ENCODE results near the gene MTHFR. TPM values are rescaled to one million over a fixed set of nuclear protein-coding genes. Genes with fewer than 3 reads are reported as not detected.

MTHFR gene
- total RNA-seq, 2 donors from 2014 or later: 22.3 to 30.0 TPM

DNA sequence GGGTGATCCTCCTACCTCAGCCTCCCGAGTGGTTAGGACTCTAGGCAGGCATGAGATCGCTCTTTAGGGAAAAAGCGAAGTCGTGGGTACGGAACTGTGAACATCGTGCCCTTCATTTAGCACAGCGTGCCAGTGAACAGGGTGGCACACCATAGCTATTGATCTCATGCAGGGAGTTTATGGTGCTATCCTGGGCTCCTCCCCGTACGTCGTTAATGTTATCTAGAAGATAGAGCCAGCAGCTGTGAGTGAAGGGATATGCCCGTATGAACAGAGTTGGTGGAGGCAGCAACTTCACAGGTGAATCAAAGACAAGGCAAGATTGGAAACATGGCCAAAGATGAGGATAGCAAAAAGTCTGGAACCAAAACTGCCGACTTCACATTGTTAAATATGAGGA, 11.4 kb upstream of the MTHFR start:
- TF ChIP-seq, protein P1, sequence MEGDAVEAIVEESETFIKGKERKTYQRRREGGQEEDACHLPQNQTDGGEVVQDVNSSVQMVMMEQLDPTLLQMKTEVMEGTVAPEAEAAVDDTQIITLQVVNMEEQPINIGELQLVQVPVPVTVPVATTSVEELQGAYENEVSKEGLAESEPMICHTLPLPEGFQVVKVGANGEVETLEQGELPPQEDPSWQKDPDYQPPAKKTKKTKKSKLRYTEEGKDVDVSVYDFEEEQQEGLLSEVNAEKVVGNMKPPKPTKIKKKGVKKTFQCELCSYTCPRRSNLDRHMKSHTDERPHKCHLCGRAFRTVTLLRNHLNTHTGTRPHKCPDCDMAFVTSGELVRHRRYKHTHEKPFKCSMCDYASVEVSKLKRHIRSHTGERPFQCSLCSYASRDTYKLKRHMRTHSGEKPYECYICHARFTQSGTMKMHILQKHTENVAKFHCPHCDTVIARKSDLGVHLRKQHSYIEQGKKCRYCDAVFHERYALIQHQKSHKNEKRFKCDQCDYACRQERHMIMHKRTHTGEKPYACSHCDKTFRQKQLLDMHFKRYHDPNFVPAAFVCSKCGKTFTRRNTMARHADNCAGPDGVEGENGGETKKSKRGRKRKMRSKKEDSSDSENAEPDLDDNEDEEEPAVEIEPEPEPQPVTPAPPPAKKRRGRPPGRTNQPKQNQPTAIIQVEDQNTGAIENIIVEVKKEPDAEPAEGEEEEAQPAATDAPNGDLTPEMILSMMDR (conservative IDR thresholded peaks at IDR 0.05): no peak
- 94 to 99% methylated on average over 12 of the region's 12 CpGs for WGBS, 2 experiments (ENCODE audit: insufficient coverage in 1 of 2, insufficient read length in 1 of 2)
- H3K9me3 ChIP-seq (ENCODE audit: control insufficient read depth, low read length): no peaks in the 10 kb centered on the region
- Mint-ChIP-seq H3K36me3 (ENCODE audit: low read depth) (peaks cover 67% of the 10 kb centered on the region), H3K4me3 (no peak overlapping the region), H3K4me1 (no peaks in the 10 kb centered on the region), H3K9me3 (no peaks in the 10 kb centered on the region), H3K27ac (no peak overlapping the region), H3K27me3 (ENCODE audit: insufficient read depth) (no peaks in the 10 kb centered on the region)
- no peaks in the 10 kb centered on the region for H3K4me1 ChIP-seq (ENCODE audit: control insufficient read depth, insufficient read depth, low read length)
- no peak for DNase-seq
- no peak overlapping the region for H3K4me3 ChIP-seq (ENCODE audit: low read length)
- no peak overlapping the region for H3K9ac ChIP-seq (ENCODE audit: extremely low read depth, low read length, poor library complexity, severe bottlenecking)
- peaks cover 72% of the 10 kb centered on the region for H3K36me3 ChIP-seq (ENCODE audit: control insufficient read depth, insufficient read depth, low read length)
- H3K27me3 ChIP-seq (ENCODE audit: control insufficient read depth, insufficient read depth, low read length, poor library complexity, severe bottlenecking): no peaks in the 10 kb centered on the region
- no peak overlapping the region for H3K27ac ChIP-seq (ENCODE audit: low read depth, low read length)

GRCh38 chr1:11813021-11813420, 7.3 kb upstream of the MTHFR start:
- TF ChIP-seq, protein P1 (conservative IDR thresholded peaks at IDR 0.05): no peak
- Histone ChIP-seq H3K36me3 (ENCODE audit: control insufficient read depth, insufficient read depth, low read length) (peaks cover 77% of the 10 kb centered on the region), H3K9ac (ENCODE audit: extremely low read depth, low read length, poor library complexity, severe bottlenecking) (no peak overlapping the region), H3K9me3 (ENCODE audit: control insufficient read depth, low read length) (no peaks in the 10 kb centered on the region), H3K27ac (ENCODE audit: low read depth, low read length) (no peak overlapping the region), H3K27me3 (ENCODE audit: control insufficient read depth, insufficient read depth, low read length, poor library complexity, severe bottlenecking) (no peaks in the 10 kb centered on the region), H3K4me3 (ENCODE audit: low read length) (no peak overlapping the region), H3K4me1 (ENCODE audit: control insufficient read depth, insufficient read depth, low read length) (no peaks in the 10 kb centered on the region)
- Mint-ChIP-seq H3K9me3 (no peaks in the 10 kb centered on the region), H3K36me3 (ENCODE audit: low read depth) (peaks cover 67% of the 10 kb centered on the region), H3K4me3 (no peak overlapping the region), H3K27ac (no peak overlapping the region), H3K4me1 (no peaks in the 10 kb centered on the region), H3K27me3 (ENCODE audit: insufficient read depth) (no peaks in the 10 kb centered on the region)
- WGBS, 2 experiments (ENCODE audit: insufficient coverage in 1 of 2, insufficient read length in 1 of 2): 89 to 97% methylated on average over 4 to 5 of the region's 5 CpGs
- no peak for DNase-seq

DNA sequence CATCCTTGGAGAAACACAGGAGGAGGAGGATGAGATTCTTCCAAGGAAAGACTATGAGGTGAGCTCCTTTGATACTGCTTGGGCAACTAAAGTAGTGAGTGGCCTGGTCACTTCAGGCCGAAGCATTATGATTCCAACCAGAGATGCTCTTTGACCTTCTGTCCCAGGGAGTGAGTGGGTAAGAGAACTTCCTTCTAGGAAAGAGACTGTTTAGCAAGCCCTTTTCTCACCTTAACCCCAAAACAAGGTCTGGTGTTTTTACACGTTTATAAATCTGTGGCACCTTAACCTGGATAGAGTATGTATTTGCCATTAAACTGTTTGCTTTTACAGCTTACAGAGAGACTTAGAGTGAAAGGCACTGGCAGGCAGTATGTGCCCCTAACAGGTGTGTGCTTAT, 1.4 kb upstream of the MTHFR start:
- Mint-ChIP-seq H3K9me3 (no peaks in the 10 kb centered on the region), H3K36me3 (ENCODE audit: low read depth) (peaks cover 32% of the 10 kb centered on the region), H3K4me1 (peaks cover 35% of the 10 kb centered on the region), H3K27ac (no peak overlapping the region), H3K4me3 (peak overlapping the region; percentile 97), H3K27me3 (ENCODE audit: insufficient read depth) (no peaks in the 10 kb centered on the region)
- DNase-seq: no peak
- Histone ChIP-seq H3K4me3 (ENCODE audit: low read length) (peak overlapping the region; percentile 98), H3K4me1 (ENCODE audit: control insufficient read depth, insufficient read depth, low read length) (peaks cover 18% of the 10 kb centered on the region), H3K27ac (ENCODE audit: low read depth, low read length) (no peak overlapping the region), H3K36me3 (ENCODE audit: control insufficient read depth, insufficient read depth, low read length) (peaks cover 47% of the 10 kb centered on the region), H3K9me3 (ENCODE audit: control insufficient read depth, low read length) (no peaks in the 10 kb centered on the region), H3K27me3 (ENCODE audit: control insufficient read depth, insufficient read depth, low read length, poor library complexity, severe bottlenecking) (no peaks in the 10 kb centered on the region), H3K9ac (ENCODE audit: extremely low read depth, low read length, poor library complexity, severe bottlenecking) (peak overlapping the region; percentile 64)
- 76 to 80% methylated on average over 1 to 2 of the region's 2 CpGs for WGBS, 2 experiments (ENCODE audit: insufficient coverage in 1 of 2, insufficient read length in 1 of 2)
- TF ChIP-seq, protein P1 (conservative IDR thresholded peaks at IDR 0.05): no peak
